22Rv1 (cell line): ENCODE data around the gene RAE1.

Experiments
- CTCF ChIP-seq: fragments of 450-650 bp; IDR thresholded peaks from 2 replicates; pipeline ENCODE4 v1.5.1; 2017; ENCODE audit warnings: mild to moderate bottlenecking
- ZFX ChIP-seq: fragments of 450-650 bp; IDR thresholded peaks from 2 replicates; pipeline ENCODE4 v1.6.1; 2017; ENCODE audit warnings: antibody characterized with exemption, borderline replicate concordance

DNA sequence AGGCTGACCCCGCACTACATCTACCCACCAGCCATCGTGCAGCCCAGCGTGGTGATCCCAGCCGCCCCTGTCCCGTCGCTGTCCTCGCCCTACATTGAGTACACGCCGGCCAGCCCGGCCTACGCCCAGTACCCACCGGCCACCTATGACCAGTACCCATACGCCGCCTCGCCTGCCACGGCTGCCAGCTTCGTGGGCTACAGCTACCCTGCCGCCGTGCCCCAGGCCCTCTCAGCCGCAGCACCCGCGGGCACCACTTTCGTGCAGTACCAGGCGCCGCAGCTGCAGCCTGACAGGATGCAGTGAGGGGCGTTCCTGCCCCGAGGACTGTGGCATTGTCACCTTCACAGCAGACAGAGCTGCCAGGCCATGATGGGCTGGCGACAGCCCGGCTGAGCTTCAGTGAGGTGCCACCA lies 56.5 kb downstream of the RAE1 start:
- no peak for TF ChIP-seq CTCF
- no peak for TF ChIP-seq ZFX
